Tongue (tissue), 1 donor: ENCODE results near the gene NFU1. TPM values are rescaled to one million over a fixed set of nuclear protein-coding genes. Genes with fewer than 3 reads are reported as not detected.

Source experiments
- total RNA-seq: library from RNA; depleted of rRNA; stranded (reverse); fragments of >200 nt; gene quantifications from one replicate; pipeline ENCODE4 v1.2.3, GENCODE V29; 2014

NFU1 gene
- total RNA-seq, 1 donor from 2014 or later = 45.1 TPM

Other genes with a start within 250 kb of the NFU1 start
- gene GFPT1, start 50.2 kb downstream of the NFU1 start, total RNA-seq = 60.1 TPM
- 30.2 TPM for gene AAK1, start 206.3 kb upstream of the NFU1 start, total RNA-seq